H1 (cell line): ENCODE measurements around the gene SLC10A6. TPM values are rescaled to one million over a fixed set of nuclear protein-coding genes. Genes with fewer than 3 reads are reported as not detected.

Experiments
- CHD1 ChIP-seq: IDR thresholded peaks from 2 replicates; pipeline ENCODE4 v1.6.1; 2012; ENCODE audit warnings: low read depth, low read length, improper control_type of control experiment
- CHD2 ChIP-seq: IDR thresholded peaks from 2 replicates; pipeline ENCODE4 v1.6.1; 2012; ENCODE audit warnings: low read length, improper control_type of control experiment
- CTBP2 ChIP-seq: IDR thresholded peaks from 2 replicates; pipeline ENCODE4 v1.7.0; 2011; ENCODE audit warnings: borderline replicate concordance, mild to moderate bottlenecking, moderate library complexity, mixed read lengths, low read length; ENCODE audit not compliant: insufficient read depth, insufficient read length
- GTF2F1 ChIP-seq: IDR thresholded peaks from 2 replicates; pipeline ENCODE4 v1.6.1; 2012; ENCODE audit warnings: low read depth, low read length, improper control_type of control experiment, borderline replicate concordance
- polyA plus RNA-seq, 7 experiments: library from polyadenylated mRNA; depleted of rRNA in 3 of 7; stranded (reverse) in 5 of 7; unstranded in 2 of 7; fragments of >200 nt in 5 of 7; fragments of 200-250 nt in 2 of 7; gene quantifications; 1 replicate in 5 of 7; 2 replicates in 1 of 7; 4 replicates in 1 of 7; pipeline versions ENCODE4 v1.2.1 to v1.2.3, GENCODE V29; 2011 to 2013; ENCODE audit warnings: missing spikeins in 2 of 7, mixed read lengths in 2 of 7
- total RNA-seq: library from RNA; stranded (reverse); fragmentation: NEBNext Ultra II Directional; extraction: Animal tissue kit (Norgen Biotek cat#: 25700); gene quantifications from 2 replicates; pipeline ENCODE4 v1.2.1, GENCODE V29; 2021

SLC10A6 gene
- total and polyA plus RNA-seq, 2 of the 8 experiments (the other 6 are each of a cell fraction or from before 2014, with no cell fraction given) = not detected

GRCh38 chr4:86894455-86894854, 45.3 kb upstream of the SLC10A6 start (continued):
- no peak for TF ChIP-seq CTBP2
- no peak for TF ChIP-seq GTF2F1
- TF ChIP-seq CHD2 = no peak
- TF ChIP-seq CHD1 = no peak
